GM18868 (cell line): ENCODE data around the gene CCR7.
"Not testable (repeated sequence)": the region's sequence is repeated elsewhere in the genome, so short reads cannot be mapped to it uniquely, and the experiment has no call there.

Experiments used
- ATAC-seq: cut with Tn5 transposase; IDR thresholded peaks from one replicate; pipeline ENCODE4 v1.9.1; 2021; ENCODE audit warnings: mild to moderate bottlenecking, moderate library complexity; ENCODE audit not compliant: unreplicated experiment

The CCR7 gene

GRCh38 chr17:40597556-40598300 is 32.5 kb upstream of the CCR7 start:
- no peak for ATAC-seq

- ATAC-seq: no peak
Measured at GRCh38 chr17:40597156-40597555, 31.9 kb upstream of the CCR7 start.

GRCh38 chr17:40596261-40596919 is 31.1 kb upstream of the CCR7 start:
- no peak for ATAC-seq

- ATAC-seq: no peak
Measured at GRCh38 chr17:40590742-40591141, 25.5 kb upstream of the CCR7 start.

- ATAC-seq: no peak
Measured at GRCh38 chr17:40588552-40588951, 23.3 kb upstream of the CCR7 start.

- not testable (repeated sequence) for ATAC-seq
Measured at GRCh38 chr17:40586264-40586663, 21.0 kb upstream of the CCR7 start.

- ATAC-seq: not testable (repeated sequence)
Measured at GRCh38 chr17:40584950-40585349, 19.7 kb upstream of the CCR7 start.

GRCh38 chr17:40582328-40582901 is 17.1 kb upstream of the CCR7 start:
- ATAC-seq: peak; percentile 75

- no peak for ATAC-seq
Measured at GRCh38 chr17:40580140-40580539, 14.9 kb upstream of the CCR7 start.

- no peak for ATAC-seq
Measured at GRCh38 chr17:40579471-40579870, 14.2 kb upstream of the CCR7 start.

GRCh38 chr17:40577611-40578065 is 12.4 kb upstream of the CCR7 start:
- peak; percentile 77 for ATAC-seq

GRCh38 chr17:40576113-40576740 is 11.0 kb upstream of the CCR7 start:
- ATAC-seq: no peak

GRCh38 chr17:40574292-40574691 is 9.0 kb upstream of the CCR7 start:
- no peak for ATAC-seq

GRCh38 chr17:40572245-40572993 is 7.1 kb upstream of the CCR7 start:
- ATAC-seq: not testable (repeated sequence)

- no peak for ATAC-seq
Measured at GRCh38 chr17:40568074-40568836, 3.0 kb upstream of the CCR7 start.

GRCh38 chr17:40567377-40567776 is 2.1 kb upstream of the CCR7 start:
- no peak for ATAC-seq

GRCh38 chr17:40565769-40566409 is 617 bp upstream of the CCR7 start:
- no peak for ATAC-seq

GRCh38 chr17:40564195-40564882 is 933 bp downstream of the CCR7 start:
- no peak for ATAC-seq
